ENCODE data around the gene PABPN1. TPM values are rescaled to one million over a fixed set of nuclear protein-coding genes. Genes with fewer than 3 reads are reported as not detected.
"Not testable (repeated sequence)": the region's sequence is repeated elsewhere in the genome, so short reads cannot be mapped to it uniquely, and the experiment has no call there.

The PABPN1 gene
- 275 and 287 TPM in 2 replicates for total RNA-seq (2021)
- percentile 96 among the genes with signal in this experiment for Bru-seq, nascent RNA
- percentile 99 among the genes with signal in this experiment for BruChase-seq, experiment 1, labeled RNA remaining after a 2-hour chase
- percentile 99 among the genes with signal in this experiment for BruChase-seq, experiment 2, labeled RNA remaining after a 6-hour chase
- long read RNA-seq, transcript PABPN1-201 (7 exons, 2,001 nt) = major isoform, 46 of 181 reads
- long read RNA-seq, transcript PABPN1-202 (6 exons, 2,768 nt) = minor isoform, 13 of 181 reads
- long read RNA-seq, transcript PABPN1-207 (6 exons, 1,220 nt) = minor isoform, 10 of 181 reads
- long read RNA-seq, partial matches to known transcripts = 2 of 181 reads
- long read RNA-seq, other reads (novel, unspliced or antisense) = 105 of 181 reads

GRCh38 chr14:23320584-23321571 lies at the start of gene PABPN1:
Gene PABPN1, plus strand, starts transcription at chr14:23321457. Its CDS starts 13 bp downstream, at chr14:23321470.
- no peaks in the 10 kb centered on the region for H3K27me3 ChIP-seq (replicated peaks; ENCODE audit: insufficient read depth, low read depth, low read length, poor library complexity)
- CTCF ChIA-PET = interaction anchor here (0.5 to 3.1 kb wide), 7 partner anchors 20 to 261 kb away, joined by 3 to 9 read pairs (median 4); no protein-coding TSS in a partner anchor
- POLR2A ChIA-PET (ENCODE audit: low non-redundant PET) = interaction anchor here (0.6 kb wide), 1 partner anchor 1485 kb away, joined by 5 read pairs; no protein-coding TSS in a partner anchor
- intact Hi-C loops (cut with micrococcal nuclease; ENCODE audit: unreplicated experiment) = loop anchor here (5.0 kb wide), 2 partner anchors 46 to 146 kb away; partner anchors contain the start of genes EFS and NGDN
- BruUV-seq (replicated peaks) = TSS peak; percentile 92
- TF ChIP-seq CTCF (conservative IDR thresholded peaks at IDR 0.05; ENCODE audit: low read depth, low read length) (no peak), EZH2 (IDR thresholded peaks at IDR 0.05; ENCODE audit: borderline replicate concordance, low read depth, low read length, poor library complexity, severe bottlenecking) (no peak)
- H3K9me3 ChIP-seq (ENCODE audit: low read depth, low read length, poor library complexity, severe bottlenecking) = no peaks in the 10 kb centered on the region
- H3K36me3 ChIP-seq (ENCODE audit: insufficient read depth, low read length, poor library complexity, severe bottlenecking) = peaks cover 38% of the 10 kb centered on the region
- DNase-seq (ENCODE audit: low spot score) = peak; percentile 100
- H3K27ac ChIP-seq (ENCODE audit: low read depth, low read length, poor library complexity, severe bottlenecking) = peak within 1 kb of the TSS; percentile 95
- H3K4me3 ChIP-seq (ENCODE audit: low read depth, low read length, poor library complexity, severe bottlenecking) = peak within 1 kb of the TSS; percentile 78
- peaks cover 13% of the 10 kb centered on the region for H3K4me1 ChIP-seq (ENCODE audit: insufficient read depth, low read length, poor library complexity, severe bottlenecking)

- no peaks in the 10 kb centered on the region for H3K36me3 ChIP-seq (ENCODE audit: insufficient read depth, low read length, poor library complexity, severe bottlenecking)
- no TSS peak for BruUV-seq (replicated peaks)
- no peak for TF ChIP-seq EZH2 (IDR thresholded peaks at IDR 0.05; ENCODE audit: borderline replicate concordance, low read depth, low read length, poor library complexity, severe bottlenecking)
- TF ChIP-seq CTCF (conservative IDR thresholded peaks at IDR 0.05; ENCODE audit: low read depth, low read length) = no peak
- CTCF ChIA-PET = no interaction called here
- DNase-seq (ENCODE audit: low spot score) = no peak
- H3K9me3 ChIP-seq (ENCODE audit: low read depth, low read length, poor library complexity, severe bottlenecking) = no peaks in the 10 kb centered on the region
- no peak overlapping the region for H3K27ac ChIP-seq (ENCODE audit: low read depth, low read length, poor library complexity, severe bottlenecking)
- intact Hi-C loops (cut with micrococcal nuclease; ENCODE audit: unreplicated experiment) = no loop called here
- H3K4me1 ChIP-seq (ENCODE audit: insufficient read depth, low read length, poor library complexity, severe bottlenecking) = peaks cover 6% of the 10 kb centered on the region
- no peaks in the 10 kb centered on the region for H3K27me3 ChIP-seq (replicated peaks; ENCODE audit: insufficient read depth, low read depth, low read length, poor library complexity)
- no peak overlapping the region for H3K4me3 ChIP-seq (ENCODE audit: low read depth, low read length, poor library complexity, severe bottlenecking)
- POLR2A ChIA-PET (ENCODE audit: low non-redundant PET) = interaction anchor here (0.7 kb wide), 1 partner anchor 1118 kb away, joined by 7 read pairs; no protein-coding TSS in a partner anchor
Observed at GRCh38 chr14:23275412-23275811, 45.8 kb upstream of the PABPN1 start.

- no peaks in the 10 kb centered on the region for H3K27me3 ChIP-seq (replicated peaks; ENCODE audit: insufficient read depth, low read depth, low read length, poor library complexity)
- no peak overlapping the region for H3K4me3 ChIP-seq (ENCODE audit: low read depth, low read length, poor library complexity, severe bottlenecking)
- no TSS peak for BruUV-seq (replicated peaks)
- CTCF ChIA-PET = no interaction called here
- no peak for DNase-seq (ENCODE audit: low spot score)
- no peak overlapping the region for H3K27ac ChIP-seq (ENCODE audit: low read depth, low read length, poor library complexity, severe bottlenecking)
- TF ChIP-seq CTCF (conservative IDR thresholded peaks at IDR 0.05; ENCODE audit: low read depth, low read length) (no peak), EZH2 (IDR thresholded peaks at IDR 0.05; ENCODE audit: borderline replicate concordance, low read depth, low read length, poor library complexity, severe bottlenecking) (no peak)
- POLR2A ChIA-PET (ENCODE audit: low non-redundant PET) = no interaction called here
- intact Hi-C loops (cut with micrococcal nuclease; ENCODE audit: unreplicated experiment) = no loop called here
- no peaks in the 10 kb centered on the region for H3K36me3 ChIP-seq (ENCODE audit: insufficient read depth, low read length, poor library complexity, severe bottlenecking)
- H3K9me3 ChIP-seq (ENCODE audit: low read depth, low read length, poor library complexity, severe bottlenecking) = no peaks in the 10 kb centered on the region
- peaks cover 6% of the 10 kb centered on the region for H3K4me1 ChIP-seq (ENCODE audit: insufficient read depth, low read length, poor library complexity, severe bottlenecking)
Observed at GRCh38 chr14:23277189-23277588, 44.1 kb upstream of the PABPN1 start.

- BruUV-seq (replicated peaks); H3K4me1 ChIP-seq (ENCODE audit: insufficient read depth, low read length, poor library complexity, severe bottlenecking); POLR2A ChIA-PET (ENCODE audit: low non-redundant PET); intact Hi-C loops (cut with micrococcal nuclease; ENCODE audit: unreplicated experiment); H3K36me3 ChIP-seq (ENCODE audit: insufficient read depth, low read length, poor library complexity, severe bottlenecking); H3K27ac ChIP-seq (ENCODE audit: low read depth, low read length, poor library complexity, severe bottlenecking); H3K9me3 ChIP-seq (ENCODE audit: low read depth, low read length, poor library complexity, severe bottlenecking); H3K27me3 ChIP-seq (replicated peaks; ENCODE audit: insufficient read depth, low read depth, low read length, poor library complexity); H3K4me3 ChIP-seq (ENCODE audit: low read depth, low read length, poor library complexity, severe bottlenecking); DNase-seq (ENCODE audit: low spot score): not testable (repeated sequence)
- CTCF ChIA-PET = interaction anchor here (0.6 kb wide), 1 partner anchor 15 kb away, joined by 4 read pairs; no protein-coding TSS in a partner anchor
Observed at GRCh38 chr14:23277928-23278327, 43.3 kb upstream of the PABPN1 start.

All from A673 (cell line).